Calu3 (cell line): Measurements from ENCODE around the gene MPP7. TPM values are rescaled to one million over a fixed set of nuclear protein-coding genes. Genes with fewer than 3 reads are reported as not detected.

Source experiments
- BruUV-seq: library from RNA; stranded (reverse); fragments of 400-500 nt; replicated peaks from 2 replicates; lab custom pipeline; 2021; lab: Mats Ljungman, UMichigan
- CTCF ChIA-PET: fragments of 300-600 bp; sonication (Branson Sonifier 250); formaldehyde crosslinking; loops from one replicate; lab custom pipeline; 2022; ENCODE audit warnings: antibody characterized with exemption; lab: Charles Lee
- DNase-seq: peaks from one replicate; pipeline ENCODE4 v3.0.0; 2022
- H3K27ac Mint-ChIP-seq: one replicate; pipeline ENCODE4 v1.8.0; 2022; ENCODE audit warnings: mixed read lengths; ENCODE audit not compliant: unreplicated experiment
- H3K27me3 Mint-ChIP-seq: one replicate; pipeline ENCODE4 v1.8.0; 2022; ENCODE audit warnings: mixed read lengths; ENCODE audit not compliant: unreplicated experiment
- H3K36me3 Mint-ChIP-seq: one replicate; pipeline ENCODE4 v1.8.0; 2022; ENCODE audit warnings: mild to moderate bottlenecking, moderate library complexity, mixed read lengths; ENCODE audit not compliant: insufficient read depth, unreplicated experiment
- H3K4me1 Mint-ChIP-seq: one replicate; pipeline ENCODE4 v1.8.0; 2022; ENCODE audit warnings: mild to moderate bottlenecking, low read depth, mixed read lengths; ENCODE audit not compliant: unreplicated experiment
- H3K4me3 Mint-ChIP-seq: one replicate; pipeline ENCODE4 v1.8.0; 2022; ENCODE audit warnings: mild to moderate bottlenecking, low read depth, moderate library complexity, mixed read lengths; ENCODE audit not compliant: unreplicated experiment
- H3K9me3 Mint-ChIP-seq: one replicate; pipeline ENCODE4 v1.8.0; 2022; ENCODE audit warnings: low read depth, mixed read lengths; ENCODE audit not compliant: unreplicated experiment
- CTCF ChIP-seq: fragments of 200-600 bp; IDR thresholded peaks from one replicate; pipeline ENCODE4 v1.8.0; 2022; ENCODE audit warnings: antibody characterized with exemption; ENCODE audit not compliant: unreplicated experiment
- intact Hi-C: fragments of 100-400 bp; cut with micrococcal nuclease; formaldehyde crosslinking; loops from one replicate; pipeline ENCODE4 v1.10.0; 2022; ENCODE audit not compliant: unreplicated experiment
- total RNA-seq: library from RNA; stranded (reverse); gene quantifications from 2 replicates; pipeline ENCODE4 v1.2.3, GENCODE V29; 2022

MPP7 gene
- total RNA-seq, 1 experiment from 2014 or later = 4.6 TPM

- no peak for TF ChIP-seq CTCF
- H3K4me3 Mint-ChIP-seq = no peak overlapping the region
- DNase-seq = no peak
- intact Hi-C loops = no loop called here
- peaks cover 11% of the 10 kb centered on the region for H3K4me1 Mint-ChIP-seq
- no peaks in the 10 kb centered on the region for H3K9me3 Mint-ChIP-seq
- no peak overlapping the region for H3K27ac Mint-ChIP-seq
- H3K36me3 Mint-ChIP-seq = peaks cover 8% of the 10 kb centered on the region
- H3K27me3 Mint-ChIP-seq = peaks cover 74% of the 10 kb centered on the region
- no TSS peak for BruUV-seq
- CTCF ChIA-PET = no interaction called here
Measured at GRCh38 chr10:28305553-28305952, 2.7 kb upstream of the MPP7 start.

- intact Hi-C loops = no loop called here
- CTCF ChIA-PET = interaction anchor here (0.7 kb wide), 1 partner anchor 12 kb away, joined by 3 read pairs; no protein-coding TSS in a partner anchor
- no peaks in the 10 kb centered on the region for H3K9me3 Mint-ChIP-seq
- peaks cover 8% of the 10 kb centered on the region for H3K36me3 Mint-ChIP-seq
- H3K27ac Mint-ChIP-seq = no peak overlapping the region
- peaks cover 11% of the 10 kb centered on the region for H3K4me1 Mint-ChIP-seq
- H3K27me3 Mint-ChIP-seq = peaks cover 60% of the 10 kb centered on the region
- TF ChIP-seq CTCF = no peak
- H3K4me3 Mint-ChIP-seq = peak overlapping the region; percentile 82
- no TSS peak for BruUV-seq
- no peak for DNase-seq
Measured at GRCh38 chr10:28304032-28304571, 1.2 kb upstream of the MPP7 start.

- CTCF ChIA-PET = interaction anchor here (0.6 to 2.5 kb wide), 7 partner anchors 48 to 1149 kb away, joined by 3 to 24 read pairs (median 4); no protein-coding TSS in a partner anchor
- Mint-ChIP-seq H3K4me1 (peaks cover 11% of the 10 kb centered on the region), H3K36me3 (peaks cover 8% of the 10 kb centered on the region), H3K4me3 (peak overlapping the region; percentile 82), H3K27ac (peak overlapping the region; percentile 40), H3K9me3 (no peaks in the 10 kb centered on the region), H3K27me3 (peaks cover 40% of the 10 kb centered on the region)
- intact Hi-C loops = loop anchor here (2.0 kb wide), 2 partner anchors 51 to 73 kb away; no protein-coding TSS in a partner anchor
- no peak for DNase-seq
- BruUV-seq = no TSS peak
- no peak for TF ChIP-seq CTCF
Measured at GRCh38 chr10:28302012-28302637, 739 bp downstream of the MPP7 start.

DNA sequence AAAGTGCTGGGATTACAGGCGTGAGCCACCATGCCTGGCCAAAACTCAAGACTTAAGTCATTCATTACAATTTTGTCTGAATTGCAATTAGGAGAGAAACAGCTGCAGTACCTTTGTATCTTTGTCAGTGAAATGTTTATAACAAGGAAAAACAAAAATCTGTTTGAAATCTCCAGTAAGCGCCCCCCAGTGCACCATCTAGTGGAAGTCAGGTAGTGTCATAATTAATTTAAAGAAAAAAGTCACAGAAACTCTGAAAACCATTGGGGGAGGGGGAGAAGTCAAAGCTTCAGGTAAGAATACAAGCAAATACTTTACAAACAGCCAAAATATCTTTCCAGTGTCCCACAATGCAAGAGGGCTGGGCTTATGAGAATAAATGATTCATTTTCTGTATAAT is 2.8 kb downstream of the MPP7 start:
- Mint-ChIP-seq H3K9me3 (no peaks in the 10 kb centered on the region), H3K27me3 (peaks cover 19% of the 10 kb centered on the region), H3K36me3 (peaks cover 8% of the 10 kb centered on the region), H3K4me1 (peaks cover 11% of the 10 kb centered on the region), H3K27ac (no peak overlapping the region), H3K4me3 (no peak overlapping the region)
- TF ChIP-seq CTCF = no peak
- no TSS peak for BruUV-seq
- intact Hi-C loops = no loop called here
- CTCF ChIA-PET = interaction anchor here (0.5 kb wide), 1 partner anchor 41 kb away, joined by 7 read pairs; no protein-coding TSS in a partner anchor
- DNase-seq = no peak
